MM.1S (cell line): ENCODE results near the gene HDAC9.

Experiments used
- DNase-seq: peaks from one replicate; pipeline ENCODE4 v3.0.0-alpha.2; 2015
- H2AFZ ChIP-seq: fragments of 300-600 bp; sonication (generic); 2 replicates; pipeline ENCODE4 v1.6.0; 2016; ENCODE audit warnings: antibody characterized with exemption, low read length
- H3F3A ChIP-seq: fragments of 300-600 bp; sonication (generic); 2 replicates; pipeline ENCODE4 v1.6.1; 2016; ENCODE audit warnings: mild to moderate bottlenecking, antibody characterized with exemption, low read length, moderate library complexity, mixed read lengths; ENCODE audit not compliant: insufficient read depth
- H3K27ac ChIP-seq: fragments of 300-600 bp; sonication (generic); 2 replicates; pipeline ENCODE4 v1.5.1; 2016; ENCODE audit warnings: mild to moderate bottlenecking, low read length
- H3K27me3 ChIP-seq: fragments of 300-600 bp; sonication (generic); replicated peaks from 2 replicates; pipeline ENCODE4 v1.6.0; 2016; ENCODE audit warnings: low read length; ENCODE audit not compliant: insufficient read depth
- H3K36me3 ChIP-seq: fragments of 300-600 bp; sonication (generic); replicated peaks from 2 replicates; pipeline ENCODE4 v1.6.1; 2016; ENCODE audit warnings: mild to moderate bottlenecking, low read length, mixed read lengths; ENCODE audit not compliant: insufficient read depth
- H3K4me1 ChIP-seq: fragments of 300-600 bp; sonication (generic); 2 replicates; pipeline ENCODE4 v1.6.1; 2016; ENCODE audit warnings: low read length, mixed read lengths
- H3K4me2 ChIP-seq: fragments of 300-600 bp; sonication (generic); 2 replicates; pipeline ENCODE4 v1.6.0; 2016; ENCODE audit warnings: low read depth, low read length
- H3K4me3 ChIP-seq: fragments of 300-600 bp; sonication (generic); 2 replicates; pipeline ENCODE4 v1.5.1; 2016; ENCODE audit warnings: low read length, mixed read lengths
- H3K79me2 ChIP-seq: fragments of 300-600 bp; sonication (generic); 2 replicates; pipeline ENCODE4 v1.6.1; 2016; ENCODE audit warnings: mixed run types, low read length, mixed read lengths
- H3K9ac ChIP-seq: fragments of 300-600 bp; sonication (generic); 2 replicates; pipeline ENCODE4 v1.6.1; 2016; ENCODE audit warnings: low read length, mixed read lengths
- H3K9me2 ChIP-seq: fragments of 300-600 bp; sonication (generic); replicated peaks from 2 replicates; pipeline ENCODE4 v1.6.1; 2016; ENCODE audit warnings: mild to moderate bottlenecking, low read length, mixed read lengths; ENCODE audit not compliant: insufficient read depth
- H3K9me3 ChIP-seq: fragments of 300-600 bp; sonication (generic); replicated peaks from 2 replicates; pipeline ENCODE4 v1.6.1; 2016; ENCODE audit warnings: mild to moderate bottlenecking, low read length, mixed read lengths; ENCODE audit not compliant: insufficient read depth
- H4K20me1 ChIP-seq: fragments of 300-600 bp; sonication (generic); 2 replicates; pipeline ENCODE4 v1.6.1; 2016; ENCODE audit warnings: mild to moderate bottlenecking, low read length, moderate library complexity, mixed read lengths; ENCODE audit not compliant: insufficient read depth
- CTCF ChIP-seq: fragments of 300-600 bp; sonication (generic); IDR thresholded peaks from 2 replicates; pipeline ENCODE4 v1.5.1; 2016; ENCODE audit warnings: antibody characterized with exemption, low read length, mixed read lengths
- EZH2 ChIP-seq: fragments of 300-600 bp; sonication (generic); optimal IDR thresholded peaks from 2 replicates; pipeline ENCODE3; 2017; ENCODE audit warnings: low read depth, mild to moderate bottlenecking, antibody characterized with exemption, low read length, mixed read lengths
- EZH2phosphoT487 ChIP-seq: fragments of 300-600 bp; sonication (generic); IDR thresholded peaks from 2 replicates; pipeline ENCODE4 v1.6.1; 2018; ENCODE audit warnings: antibody characterized with exemption, low read length

HDAC9 gene

GRCh38 chr7:18513343-18513742 is 17.8 kb downstream of the HDAC9 start:
- H4K20me1 ChIP-seq, result no peaks in the 10 kb centered on the region
- H3K9ac ChIP-seq, result no peak overlapping the region
- H3K4me2 ChIP-seq, result no peak overlapping the region
- H3K79me2 ChIP-seq, result peaks cover 91% of the 10 kb centered on the region
- H3K4me1 ChIP-seq, result peaks cover 12% of the 10 kb centered on the region
- no peak for TF ChIP-seq EZH2
- TF ChIP-seq EZH2phosphoT487, result no peak
- no peak for TF ChIP-seq CTCF
- peaks cover 20% of the 10 kb centered on the region for H3F3A ChIP-seq
- DNase-seq, result no peak
- H3K4me3 ChIP-seq, result no peak overlapping the region
- H3K36me3 ChIP-seq, result no peaks in the 10 kb centered on the region
- no peak overlapping the region for H3K27ac ChIP-seq
- no peak overlapping the region for H2AFZ ChIP-seq
- no peaks in the 10 kb centered on the region for H3K9me3 ChIP-seq
- no peaks in the 10 kb centered on the region for H3K9me2 ChIP-seq
- H3K27me3 ChIP-seq, result no peaks in the 10 kb centered on the region

- peaks cover 90% of the 10 kb centered on the region for H3K79me2 ChIP-seq
Measured at GRCh38 chr7:18515067-18515466, 19.5 kb downstream of the HDAC9 start.

GRCh38 chr7:18517646-18518045 is 22.1 kb downstream of the HDAC9 start:
- Histone ChIP-seq H3K27me3 (no peaks in the 10 kb centered on the region), H3K9me2 (no peaks in the 10 kb centered on the region), H3K79me2 (peaks cover 85% of the 10 kb centered on the region), H3K4me3 (peak overlapping the region; percentile 30), H3F3A (peaks cover 29% of the 10 kb centered on the region), H3K9ac (peak overlapping the region; percentile 30; the same call in 1 of the 2 replicates), H3K9me3 (no peaks in the 10 kb centered on the region), H2AFZ (no peak overlapping the region), H4K20me1 (no peaks in the 10 kb centered on the region), H3K27ac (peak overlapping the region; percentile 79; the same call in 1 of the 2 replicates), H3K4me2 (peak overlapping the region; percentile 87), H3K4me1 (peaks cover 23% of the 10 kb centered on the region), H3K36me3 (no peaks in the 10 kb centered on the region)
- TF ChIP-seq CTCF (no peak), EZH2phosphoT487 (no peak), EZH2 (no peak)
- DNase-seq, result no peak

More at GRCh38 chr7:18515067-18515466, 19.5 kb downstream of the HDAC9 start:
- Histone ChIP-seq H3K4me3 (no peak overlapping the region), H3K4me2 (no peak overlapping the region), H4K20me1 (no peaks in the 10 kb centered on the region), H3F3A (peaks cover 15% of the 10 kb centered on the region), H3K9ac (no peak overlapping the region), H3K27me3 (no peaks in the 10 kb centered on the region), H3K9me3 (no peaks in the 10 kb centered on the region), H3K36me3 (no peaks in the 10 kb centered on the region), H3K27ac (no peak overlapping the region), H2AFZ (no peak overlapping the region), H3K4me1 (peaks cover 9% of the 10 kb centered on the region), H3K9me2 (no peaks in the 10 kb centered on the region)
- no peak for DNase-seq
- TF ChIP-seq CTCF, result no peak
- TF ChIP-seq EZH2, result no peak
- no peak for TF ChIP-seq EZH2phosphoT487
